ENCODE measurements around the gene PKN1. TPM values are rescaled to one million over a fixed set of nuclear protein-coding genes. Genes with fewer than 3 reads are reported as not detected.

PKN1 gene
- total and polyA plus RNA-seq, 4 donors = 13.7 to 41.6 (median 22.3) TPM

- no peak for TF ChIP-seq CTCF (IDR thresholded peaks at IDR 0.05; ENCODE audit: low read depth, low read length, missing input control)
These were observed 25.3 kb upstream of the PKN1 start (continued) for GRCh38 chr19:14407605-14408484.

DNA sequence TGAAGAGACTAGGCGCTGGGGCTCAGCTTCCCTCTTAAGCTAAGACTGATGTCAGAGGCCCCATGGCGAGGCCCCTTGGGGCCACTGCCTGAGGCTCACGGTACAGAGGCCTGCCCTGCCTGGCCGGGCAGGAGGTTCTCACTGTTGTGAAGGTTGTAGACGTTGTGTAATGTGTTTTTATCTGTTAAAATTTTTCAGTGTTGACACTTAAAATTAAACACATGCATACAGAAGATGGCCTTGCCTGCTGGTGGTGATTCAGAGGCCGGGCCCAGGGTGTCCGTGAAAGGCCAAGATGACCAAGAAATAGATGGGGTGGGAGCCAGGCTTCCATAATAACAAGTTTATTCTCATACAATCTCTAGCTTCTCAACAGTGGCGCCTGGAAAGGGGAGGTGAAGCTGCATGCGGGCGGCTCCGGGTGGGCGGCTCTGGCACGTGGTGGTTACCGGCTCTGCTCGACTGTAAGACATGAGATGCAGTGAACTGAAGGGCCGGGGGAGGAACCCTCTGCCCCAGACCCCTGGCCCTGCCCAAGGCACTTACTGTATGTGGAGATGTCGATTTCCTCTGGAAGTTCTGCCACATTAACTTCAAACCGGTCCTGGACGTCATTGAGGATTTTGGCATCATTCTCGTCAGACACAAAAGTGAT lies 24.5 kb upstream of the PKN1 start:
- DNase-seq (ENCODE audit: low spot score) = no peak
- no peaks in the 10 kb centered on the region for H3K9me3 ChIP-seq (ENCODE audit: control insufficient read depth in 4 of 4, low read length in 3 of 4)
- H3K27me3 ChIP-seq (ENCODE audit: control insufficient read depth in 4 of 4, insufficient read depth in 4 of 4, low read length in 3 of 4) = no peaks in the 10 kb centered on the region
- no peak overlapping the region for H3K4me3 ChIP-seq (ENCODE audit: low read depth in 1 of 3, low read length in 3 of 3)
- H3K36me3 ChIP-seq (ENCODE audit: control insufficient read depth in 4 of 4, insufficient read depth in 3 of 4, low read depth in 1 of 4, low read length in 3 of 4) = peaks cover 27 to 63% (median 41%) of the 10 kb centered on the region in 4 donors
- TF ChIP-seq YY1 (IDR thresholded peaks at IDR 0.05) = no peak
- no peak for TF ChIP-seq RAD21 (IDR thresholded peaks at IDR 0.05)
- TF ChIP-seq GABPA (IDR thresholded peaks at IDR 0.05 in 1 of 2, conservative IDR thresholded peaks at IDR 0.05 in 1 of 2) = no peak
- no peak for TF ChIP-seq EGR1 (IDR thresholded peaks at IDR 0.05; ENCODE audit: low read depth in 2 of 2)
- no peak for TF ChIP-seq JUND (IDR thresholded peaks at IDR 0.05)
- TF ChIP-seq CTCF (IDR thresholded peaks at IDR 0.05; ENCODE audit: low read depth, low read length, missing input control) = no peak
- TF ChIP-seq, protein P1, sequence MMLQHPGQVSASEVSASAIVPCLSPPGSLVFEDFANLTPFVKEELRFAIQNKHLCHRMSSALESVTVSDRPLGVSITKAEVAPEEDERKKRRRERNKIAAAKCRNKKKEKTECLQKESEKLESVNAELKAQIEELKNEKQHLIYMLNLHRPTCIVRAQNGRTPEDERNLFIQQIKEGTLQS (IDR thresholded peaks at IDR 0.05) = no peak
- no peak for TF ChIP-seq HNF4A (conservative IDR thresholded peaks at IDR 0.05)
- TF ChIP-seq ZBTB33 (IDR thresholded peaks at IDR 0.05) = no peak
- TF ChIP-seq TAF1 (conservative IDR thresholded peaks at IDR 0.05) = no peak
- TF ChIP-seq, protein P2, sequence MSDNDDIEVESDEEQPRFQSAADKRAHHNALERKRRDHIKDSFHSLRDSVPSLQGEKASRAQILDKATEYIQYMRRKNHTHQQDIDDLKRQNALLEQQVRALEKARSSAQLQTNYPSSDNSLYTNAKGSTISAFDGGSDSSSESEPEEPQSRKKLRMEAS (IDR thresholded peaks at IDR 0.05) = no peak
- TF ChIP-seq FOXA2 (IDR thresholded peaks at IDR 0.05) = no peak
- TF ChIP-seq RXRA (IDR thresholded peaks at IDR 0.05) = no peak
- TF ChIP-seq, protein P3, sequence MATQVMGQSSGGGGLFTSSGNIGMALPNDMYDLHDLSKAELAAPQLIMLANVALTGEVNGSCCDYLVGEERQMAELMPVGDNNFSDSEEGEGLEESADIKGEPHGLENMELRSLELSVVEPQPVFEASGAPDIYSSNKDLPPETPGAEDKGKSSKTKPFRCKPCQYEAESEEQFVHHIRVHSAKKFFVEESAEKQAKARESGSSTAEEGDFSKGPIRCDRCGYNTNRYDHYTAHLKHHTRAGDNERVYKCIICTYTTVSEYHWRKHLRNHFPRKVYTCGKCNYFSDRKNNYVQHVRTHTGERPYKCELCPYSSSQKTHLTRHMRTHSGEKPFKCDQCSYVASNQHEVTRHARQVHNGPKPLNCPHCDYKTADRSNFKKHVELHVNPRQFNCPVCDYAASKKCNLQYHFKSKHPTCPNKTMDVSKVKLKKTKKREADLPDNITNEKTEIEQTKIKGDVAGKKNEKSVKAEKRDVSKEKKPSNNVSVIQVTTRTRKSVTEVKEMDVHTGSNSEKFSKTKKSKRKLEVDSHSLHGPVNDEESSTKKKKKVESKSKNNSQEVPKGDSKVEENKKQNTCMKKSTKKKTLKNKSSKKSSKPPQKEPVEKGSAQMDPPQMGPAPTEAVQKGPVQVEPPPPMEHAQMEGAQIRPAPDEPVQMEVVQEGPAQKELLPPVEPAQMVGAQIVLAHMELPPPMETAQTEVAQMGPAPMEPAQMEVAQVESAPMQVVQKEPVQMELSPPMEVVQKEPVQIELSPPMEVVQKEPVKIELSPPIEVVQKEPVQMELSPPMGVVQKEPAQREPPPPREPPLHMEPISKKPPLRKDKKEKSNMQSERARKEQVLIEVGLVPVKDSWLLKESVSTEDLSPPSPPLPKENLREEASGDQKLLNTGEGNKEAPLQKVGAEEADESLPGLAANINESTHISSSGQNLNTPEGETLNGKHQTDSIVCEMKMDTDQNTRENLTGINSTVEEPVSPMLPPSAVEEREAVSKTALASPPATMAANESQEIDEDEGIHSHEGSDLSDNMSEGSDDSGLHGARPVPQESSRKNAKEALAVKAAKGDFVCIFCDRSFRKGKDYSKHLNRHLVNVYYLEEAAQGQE (IDR thresholded peaks at IDR 0.05) = no peak
- no peak for TF ChIP-seq NR2F2 (IDR thresholded peaks at IDR 0.05)
- H3K27ac ChIP-seq (ENCODE audit: low read depth in 1 of 2, low read length in 2 of 2) = no peak overlapping the region
- peaks cover 0 to 8% (median 3%) of the 10 kb centered on the region in 4 donors for H3K4me1 ChIP-seq (ENCODE audit: control insufficient read depth in 4 of 4, insufficient read depth in 4 of 4, low read length in 3 of 4)
- H3K9ac ChIP-seq (ENCODE audit: low read depth in 1 of 2, low read length in 2 of 2) = no peak overlapping the region
- 85% methylated on average over 20 of the region's 20 CpGs for WGBS

All from liver (tissue), 9 donors.